ENCODE data around the gene ZNF480.
"Not testable (repeated sequence)": the region's sequence is repeated elsewhere in the genome, so short reads cannot be mapped to it uniquely, and the experiment has no call there.

The ZNF480 gene

GRCh38 chr19:52296773-52297600 lies at the start of gene ZNF480:
TSS of gene ZNF480 (plus strand) at chr19:52297169. CDS start at chr19:52300413, 3,244 bp downstream.
- DNase-seq (ENCODE audit: low read depth, low spot score) = peak; percentile 74

GRCh38 chr19:52248241-52248640 lies 48.7 kb upstream of the ZNF480 start:
- DNase-seq (ENCODE audit: low read depth, low spot score) = peak; percentile 41

- no peak for DNase-seq (ENCODE audit: low read depth, low spot score)
These were observed 38.5 kb upstream of the ZNF480 start for GRCh38 chr19:52258426-52258825.

GRCh38 chr19:52265556-52265955 lies 31.4 kb upstream of the ZNF480 start:
- not testable (repeated sequence) for DNase-seq (ENCODE audit: low read depth, low spot score)

GRCh38 chr19:52269338-52270261 lies 27.4 kb upstream of the ZNF480 start, which contains the start of gene ZNF766:
TSS of gene ZNF766 (plus strand) at chr19:52269587. CDS start at chr19:52269614, 27 bp downstream.
- DNase-seq (ENCODE audit: low read depth, low spot score) = peak; percentile 98

- DNase-seq (ENCODE audit: low read depth, low spot score) = no peak
These were observed 26.6 kb upstream of the ZNF480 start for GRCh38 chr19:52270266-52270885.

- DNase-seq (ENCODE audit: low read depth, low spot score) = no peak
These were observed 23.7 kb upstream of the ZNF480 start for GRCh38 chr19:52273301-52273700.

GRCh38 chr19:52274191-52274590 lies 22.8 kb upstream of the ZNF480 start:
- DNase-seq (ENCODE audit: low read depth, low spot score) = no peak

- DNase-seq (ENCODE audit: low read depth, low spot score) = no peak
These were observed 21.0 kb upstream of the ZNF480 start for GRCh38 chr19:52275988-52276387.

- no peak for DNase-seq (ENCODE audit: low read depth, low spot score)
These were observed 19.5 kb upstream of the ZNF480 start for GRCh38 chr19:52277471-52277870.

- no peak for DNase-seq (ENCODE audit: low read depth, low spot score)
These were observed 10.7 kb upstream of the ZNF480 start for GRCh38 chr19:52286256-52286655.

- no peak for DNase-seq (ENCODE audit: low read depth, low spot score)
These were observed 5.2 kb upstream of the ZNF480 start for GRCh38 chr19:52291781-52292180.

- DNase-seq (ENCODE audit: low read depth, low spot score) = not testable (repeated sequence)
These were observed 4.0 kb upstream of the ZNF480 start for GRCh38 chr19:52292946-52293345.

- no peak for DNase-seq (ENCODE audit: low read depth, low spot score)
These were observed 583 bp upstream of the ZNF480 start for GRCh38 chr19:52296400-52296772.

- peak; percentile 15 for DNase-seq (ENCODE audit: low read depth, low spot score)
These were observed 814 bp downstream of the ZNF480 start for GRCh38 chr19:52297601-52298364.

GRCh38 chr19:52307275-52307674 lies 10.3 kb downstream of the ZNF480 start:
- no peak for DNase-seq (ENCODE audit: low read depth, low spot score)

- DNase-seq (ENCODE audit: low read depth, low spot score) = no peak
These were observed 25.5 kb downstream of the ZNF480 start for GRCh38 chr19:52322429-52322828.

- DNase-seq (ENCODE audit: low read depth, low spot score) = no peak
These were observed 34.8 kb downstream of the ZNF480 start for GRCh38 chr19:52331757-52332156.

GRCh38 chr19:52335768-52336116 lies 38.8 kb downstream of the ZNF480 start:
- DNase-seq (ENCODE audit: low read depth, low spot score) = no peak

GRCh38 chr19:52336117-52336790 lies 39.3 kb downstream of the ZNF480 start, which contains the start of gene ZNF610:
TSS of gene ZNF610 (plus strand) at chr19:52336243. CDS start at chr19:52349173, 12,930 bp downstream.
- peak; percentile 93 for DNase-seq (ENCODE audit: low read depth, low spot score)
